GM12878 (cell line): ENCODE results near the gene TMEM179B. TPM values are rescaled to one million over a fixed set of nuclear protein-coding genes. Genes with fewer than 3 reads are reported as not detected.
A peak's percentile ranks its signal among the peaks of the same experiment; 100 is the strongest.

Source experiments
- BHLHE40 ChIP-seq, 2 experiments: fragments of 450-650 bp in 1 of 2; IDR thresholded peaks; 2 replicates each; pipeline ENCODE4 v1.6.1; 2011 to 2017; ENCODE audit warnings: low read depth in 2 of 2, borderline replicate concordance in 1 of 2, improper control_type of control experiment in 1 of 2, low read length in 1 of 2, mild to moderate bottlenecking in 1 of 2
- EED ChIP-seq: sonication (generic); IDR thresholded peaks from 2 replicates; pipeline ENCODE4 v1.6.1; 2016; ENCODE audit warnings: antibody characterized with exemption, low read depth
- EZH2 ChIP-seq: IDR thresholded peaks from 2 replicates; pipeline ENCODE4 v1.6.1; 2012; ENCODE audit warnings: low read depth, mild to moderate bottlenecking, control low read depth, inconsistent platforms, low read length, borderline replicate concordance; ENCODE audit not compliant: control insufficient read depth
- HCFC1 ChIP-seq: fragments of 150-350 bp; IDR thresholded peaks from 2 replicates; pipeline ENCODE4 v1.6.1; 2014; ENCODE audit warnings: low read length
- IRF3 ChIP-seq: fragments of 450-650 bp; IDR thresholded peaks from 2 replicates; pipeline ENCODE4 v1.6.1; 2014; ENCODE audit warnings: mild to moderate bottlenecking
- MTA2 ChIP-seq: fragments of 450-650 bp; IDR thresholded peaks from 2 replicates; pipeline ENCODE4 v1.6.1; 2016; ENCODE audit warnings: low read depth, mild to moderate bottlenecking, moderate library complexity
- NFYB ChIP-seq: IDR thresholded peaks from 2 replicates; pipeline ENCODE4 v1.6.1; 2011; ENCODE audit warnings: low read depth, mild to moderate bottlenecking, low read length, improper control_type of control experiment, moderate library complexity; ENCODE audit not compliant: insufficient read depth
- POLR2A ChIP-seq: IDR thresholded peaks from 2 replicates; pipeline ENCODE4 v1.6.1; 2011; ENCODE audit warnings: low read depth, mild to moderate bottlenecking, low read length
- POLR2AphosphoS5 ChIP-seq: IDR thresholded peaks from 2 replicates; pipeline ENCODE4 v1.6.1; 2011; ENCODE audit warnings: mild to moderate bottlenecking, low read length, inconsistent platforms
- RB1 ChIP-seq: fragments of 450-650 bp; formaldehyde crosslinking; IDR thresholded peaks from 2 replicates; pipeline ENCODE4 v1.6.1; 2017; ENCODE audit warnings: mild to moderate bottlenecking, borderline replicate concordance
- RCOR1 ChIP-seq: conservative IDR thresholded peaks from 2 replicates; pipeline ENCODE4 v1.6.1; 2012; ENCODE audit warnings: low read depth, low read length, improper control_type of control experiment
- SMAD1 ChIP-seq: fragments of 450-650 bp; IDR thresholded peaks from 2 replicates; pipeline ENCODE4 v1.6.1; 2018; ENCODE audit warnings: mild to moderate bottlenecking, low read depth; ENCODE audit not compliant: partially characterized antibody
- SP1 ChIP-seq: IDR thresholded peaks from one replicate; pipeline ENCODE4 v1.6.1; 2011; ENCODE audit warnings: low read depth, low read length
- polyA plus RNA-seq, 11 experiments: library from polyadenylated mRNA; depleted of rRNA in 4 of 11; unstranded in 6 of 11; stranded (reverse) in 5 of 11; fragments of >200 nt; fragmentation: Nextera tagmentation in 4 of 11; fragmentation: Illumina TruSeq in 1 of 11; extraction: Ambion mirVana in 4 of 11; extraction: Trizol in 1 of 11; gene quantifications; 1 replicate in 1 of 11; 2 replicates in 10 of 11; pipeline versions ENCODE4 v1.2.1 to v1.2.3, GENCODE V29; 2011 to 2016; ENCODE audit warnings: inconsistent platforms in 2 of 11, missing spikeins in 2 of 11, low read depth in 1 of 11
- total RNA-seq, 4 experiments: library from RNA; depleted of rRNA in 3 of 4; stranded (reverse); fragments of >200 nt in 3 of 4; fragmentation: Illumina TruSeq in 1 of 4; extraction: Trizol in 1 of 4; gene quantifications; 2 replicates each; pipeline versions ENCODE4 v1.2.1 to v1.2.3, GENCODE V29; 2013 to 2021
- TF ChIP-seq, protein P1 (sequence below): fragments of 150-350 bp; IDR thresholded peaks from 2 replicates; pipeline ENCODE4 v1.6.1; 2016; ENCODE audit warnings: low read depth, low read length
- TF ChIP-seq, protein P2 (sequence below), 3 experiments: IDR thresholded peaks in 2 of 3; conservative IDR thresholded peaks in 1 of 3; 2 replicates each; pipeline ENCODE4 v1.5.1; 2011; ENCODE audit warnings: low read depth in 3 of 3, low read length in 3 of 3, mild to moderate bottlenecking in 3 of 3, control low read depth in 2 of 3, moderate library complexity in 2 of 3, inconsistent platforms in 1 of 3, mixed read lengths in 1 of 3; ENCODE audit not compliant: control insufficient read depth in 2 of 3, insufficient read depth in 1 of 3; ENCODE audit errors: extremely low read depth in 1 of 3
- TF ChIP-seq, protein P3 (sequence below): fragments of 450-650 bp; IDR thresholded peaks from 2 replicates; pipeline ENCODE4 v1.6.1; 2017; ENCODE audit warnings: mild to moderate bottlenecking, low read depth, inconsistent platforms; ENCODE audit not compliant: poor library complexity, severe bottlenecking
- TF ChIP-seq, protein P4 (sequence below): fragments of 450-650 bp; IDR thresholded peaks from 2 replicates; pipeline ENCODE4 v1.6.1; 2017; ENCODE audit warnings: antibody characterized with exemption, mild to moderate bottlenecking, moderate library complexity

TMEM179B gene
- total and polyA plus RNA-seq, 10 of the 15 experiments (the other 5 are each of a cell fraction or from before 2014, with no cell fraction given) = 21.7 to 82.4 (median 42.0) TPM

GRCh38 chr11:62753736-62754603, 33.2 kb upstream of the TMEM179B start, which contains the start of gene ZBTB3 (continued):
- TF ChIP-seq, protein P1, sequence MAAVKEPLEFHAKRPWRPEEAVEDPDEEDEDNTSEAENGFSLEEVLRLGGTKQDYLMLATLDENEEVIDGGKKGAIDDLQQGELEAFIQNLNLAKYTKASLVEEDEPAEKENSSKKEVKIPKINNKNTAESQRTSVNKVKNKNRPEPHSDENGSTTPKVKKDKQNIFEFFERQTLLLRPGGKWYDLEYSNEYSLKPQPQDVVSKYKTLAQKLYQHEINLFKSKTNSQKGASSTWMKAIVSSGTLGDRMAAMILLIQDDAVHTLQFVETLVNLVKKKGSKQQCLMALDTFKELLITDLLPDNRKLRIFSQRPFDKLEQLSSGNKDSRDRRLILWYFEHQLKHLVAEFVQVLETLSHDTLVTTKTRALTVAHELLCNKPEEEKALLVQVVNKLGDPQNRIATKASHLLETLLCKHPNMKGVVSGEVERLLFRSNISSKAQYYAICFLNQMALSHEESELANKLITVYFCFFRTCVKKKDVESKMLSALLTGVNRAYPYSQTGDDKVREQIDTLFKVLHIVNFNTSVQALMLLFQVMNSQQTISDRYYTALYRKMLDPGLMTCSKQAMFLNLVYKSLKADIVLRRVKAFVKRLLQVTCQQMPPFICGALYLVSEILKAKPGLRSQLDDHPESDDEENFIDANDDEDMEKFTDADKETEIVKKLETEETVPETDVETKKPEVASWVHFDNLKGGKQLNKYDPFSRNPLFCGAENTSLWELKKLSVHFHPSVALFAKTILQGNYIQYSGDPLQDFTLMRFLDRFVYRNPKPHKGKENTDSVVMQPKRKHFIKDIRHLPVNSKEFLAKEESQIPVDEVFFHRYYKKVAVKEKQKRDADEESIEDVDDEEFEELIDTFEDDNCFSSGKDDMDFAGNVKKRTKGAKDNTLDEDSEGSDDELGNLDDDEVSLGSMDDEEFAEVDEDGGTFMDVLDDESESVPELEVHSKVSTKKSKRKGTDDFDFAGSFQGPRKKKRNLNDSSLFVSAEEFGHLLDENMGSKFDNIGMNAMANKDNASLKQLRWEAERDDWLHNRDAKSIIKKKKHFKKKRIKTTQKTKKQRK = peak; percentile 95
- TF ChIP-seq, protein P2, sequence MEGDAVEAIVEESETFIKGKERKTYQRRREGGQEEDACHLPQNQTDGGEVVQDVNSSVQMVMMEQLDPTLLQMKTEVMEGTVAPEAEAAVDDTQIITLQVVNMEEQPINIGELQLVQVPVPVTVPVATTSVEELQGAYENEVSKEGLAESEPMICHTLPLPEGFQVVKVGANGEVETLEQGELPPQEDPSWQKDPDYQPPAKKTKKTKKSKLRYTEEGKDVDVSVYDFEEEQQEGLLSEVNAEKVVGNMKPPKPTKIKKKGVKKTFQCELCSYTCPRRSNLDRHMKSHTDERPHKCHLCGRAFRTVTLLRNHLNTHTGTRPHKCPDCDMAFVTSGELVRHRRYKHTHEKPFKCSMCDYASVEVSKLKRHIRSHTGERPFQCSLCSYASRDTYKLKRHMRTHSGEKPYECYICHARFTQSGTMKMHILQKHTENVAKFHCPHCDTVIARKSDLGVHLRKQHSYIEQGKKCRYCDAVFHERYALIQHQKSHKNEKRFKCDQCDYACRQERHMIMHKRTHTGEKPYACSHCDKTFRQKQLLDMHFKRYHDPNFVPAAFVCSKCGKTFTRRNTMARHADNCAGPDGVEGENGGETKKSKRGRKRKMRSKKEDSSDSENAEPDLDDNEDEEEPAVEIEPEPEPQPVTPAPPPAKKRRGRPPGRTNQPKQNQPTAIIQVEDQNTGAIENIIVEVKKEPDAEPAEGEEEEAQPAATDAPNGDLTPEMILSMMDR (IDR thresholded peaks at IDR 0.05 in 2 of 3, conservative IDR thresholded peaks at IDR 0.05 in 1 of 3; ENCODE audit: control insufficient read depth in 2 of 3, extremely low read depth in 1 of 3, insufficient read depth in 1 of 3, low read depth in 3 of 3, low read length in 3 of 3) = no peak
- peak; percentile 97 for TF ChIP-seq NFYB
- TF ChIP-seq HCFC1 = 0 out of 2 replicates have a peak, but pooled peaks have one; percentile 9
- no peak for TF ChIP-seq EZH2
- TF ChIP-seq POLR2A = peak; percentile 85
- peak; percentile 99 for TF ChIP-seq SP1
- TF ChIP-seq RB1 = no peak; the same call in 1 of the 2 replicates
- TF ChIP-seq, protein P3, sequence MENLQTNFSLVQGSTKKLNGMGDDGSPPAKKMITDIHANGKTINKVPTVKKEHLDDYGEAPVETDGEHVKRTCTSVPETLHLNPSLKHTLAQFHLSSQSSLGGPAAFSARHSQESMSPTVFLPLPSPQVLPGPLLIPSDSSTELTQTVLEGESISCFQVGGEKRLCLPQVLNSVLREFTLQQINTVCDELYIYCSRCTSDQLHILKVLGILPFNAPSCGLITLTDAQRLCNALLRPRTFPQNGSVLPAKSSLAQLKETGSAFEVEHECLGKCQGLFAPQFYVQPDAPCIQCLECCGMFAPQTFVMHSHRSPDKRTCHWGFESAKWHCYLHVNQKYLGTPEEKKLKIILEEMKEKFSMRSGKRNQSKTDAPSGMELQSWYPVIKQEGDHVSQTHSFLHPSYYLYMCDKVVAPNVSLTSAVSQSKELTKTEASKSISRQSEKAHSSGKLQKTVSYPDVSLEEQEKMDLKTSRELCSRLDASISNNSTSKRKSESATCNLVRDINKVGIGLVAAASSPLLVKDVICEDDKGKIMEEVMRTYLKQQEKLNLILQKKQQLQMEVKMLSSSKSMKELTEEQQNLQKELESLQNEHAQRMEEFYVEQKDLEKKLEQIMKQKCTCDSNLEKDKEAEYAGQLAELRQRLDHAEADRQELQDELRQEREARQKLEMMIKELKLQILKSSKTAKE = peak; percentile 39
- TF ChIP-seq BHLHE40 (IDR thresholded peaks at IDR 0.05; ENCODE audit: borderline replicate concordance in 1 of 2, low read depth in 2 of 2, low read length in 1 of 2) = no peak
- TF ChIP-seq, protein P4, sequence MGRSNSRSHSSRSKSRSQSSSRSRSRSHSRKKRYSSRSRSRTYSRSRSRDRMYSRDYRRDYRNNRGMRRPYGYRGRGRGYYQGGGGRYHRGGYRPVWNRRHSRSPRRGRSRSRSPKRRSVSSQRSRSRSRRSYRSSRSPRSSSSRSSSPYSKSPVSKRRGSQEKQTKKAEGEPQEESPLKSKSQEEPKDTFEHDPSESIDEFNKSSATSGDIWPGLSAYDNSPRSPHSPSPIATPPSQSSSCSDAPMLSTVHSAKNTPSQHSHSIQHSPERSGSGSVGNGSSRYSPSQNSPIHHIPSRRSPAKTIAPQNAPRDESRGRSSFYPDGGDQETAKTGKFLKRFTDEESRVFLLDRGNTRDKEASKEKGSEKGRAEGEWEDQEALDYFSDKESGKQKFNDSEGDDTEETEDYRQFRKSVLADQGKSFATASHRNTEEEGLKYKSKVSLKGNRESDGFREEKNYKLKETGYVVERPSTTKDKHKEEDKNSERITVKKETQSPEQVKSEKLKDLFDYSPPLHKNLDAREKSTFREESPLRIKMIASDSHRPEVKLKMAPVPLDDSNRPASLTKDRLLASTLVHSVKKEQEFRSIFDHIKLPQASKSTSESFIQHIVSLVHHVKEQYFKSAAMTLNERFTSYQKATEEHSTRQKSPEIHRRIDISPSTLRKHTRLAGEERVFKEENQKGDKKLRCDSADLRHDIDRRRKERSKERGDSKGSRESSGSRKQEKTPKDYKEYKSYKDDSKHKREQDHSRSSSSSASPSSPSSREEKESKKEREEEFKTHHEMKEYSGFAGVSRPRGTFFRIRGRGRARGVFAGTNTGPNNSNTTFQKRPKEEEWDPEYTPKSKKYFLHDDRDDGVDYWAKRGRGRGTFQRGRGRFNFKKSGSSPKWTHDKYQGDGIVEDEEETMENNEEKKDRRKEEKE = no peak
- TF ChIP-seq POLR2AphosphoS5 = peak; percentile 93
- no peak for TF ChIP-seq MTA2
- no peak for TF ChIP-seq RCOR1
- TF ChIP-seq EED = 0 out of 2 replicates have a peak, but pooled peaks have one; percentile 15
- peak; percentile 95 for TF ChIP-seq IRF3
- peak; percentile 71 for TF ChIP-seq SMAD1
